GM12892 (cell line): ENCODE results near the gene NRF1.

Experiments used
- POLR2A ChIP-seq: IDR thresholded peaks from 2 replicates; pipeline ENCODE4 v1.6.1; 2011; ENCODE audit warnings: low read depth, low read length, control low read depth
- POLR2AphosphoS5 ChIP-seq: IDR thresholded peaks from 2 replicates; pipeline ENCODE4 v1.6.1; 2011; ENCODE audit warnings: low read depth, low read length, control low read depth
- TAF1 ChIP-seq: IDR thresholded peaks from 2 replicates; pipeline ENCODE4 v1.6.1; 2011; ENCODE audit warnings: low read depth, mild to moderate bottlenecking, control low read depth, low read length, borderline replicate concordance

- TF ChIP-seq TAF1, result no peak
- no peak for TF ChIP-seq POLR2A
- TF ChIP-seq POLR2AphosphoS5, result no peak
These were observed 166.7 kb downstream of the NRF1 start for GRCh38 chr7:129777993-129778769.
